GM12878 (cell line): Measurements from ENCODE around the gene CSMD2. TPM values are rescaled to one million over a fixed set of nuclear protein-coding genes. Genes with fewer than 3 reads are reported as not detected.

Experiments used
- ATAC-seq: fragments of 200-7000 bp; cut with Tn5 transposase; 3 replicates; pipeline ENCODE4 v1.9.1; 2020; ENCODE audit warnings: mild to moderate bottlenecking, moderate library complexity
- BruUV-seq: library from RNA; stranded (reverse); fragments of 400-500 nt; replicated peaks from 2 replicates; lab custom pipeline; 2021; lab: Mats Ljungman, UMichigan
- CTCF ChIA-PET: fragments of 300-600 bp; sonication (Branson Sonifier 250); formaldehyde crosslinking; extraction: SDS; loops from one replicate; lab custom pipeline; 2021; ENCODE audit warnings: inconsistent platforms; lab: Yijun Ruan, JAX
- POLR2A ChIA-PET: fragments of 350-600 bp; formaldehyde crosslinking; extraction: SDS; loops from one replicate; lab custom pipeline; 2021; ENCODE audit warnings: inconsistent platforms; lab: Charles Lee
- RAD21 ChIA-PET: fragments of 300-600 bp; sonication (Branson Sonifier 250); formaldehyde crosslinking; loops from one replicate; lab custom pipeline; 2023; ENCODE audit warnings: antibody characterized with exemption; ENCODE audit not compliant: unreplicated experiment; lab: Charles Lee
- SMC1A ChIA-PET: fragments of 300-600 bp; sonication (Branson Sonifier 250); formaldehyde crosslinking; loops from one replicate; lab custom pipeline; 2023; ENCODE audit not compliant: unreplicated experiment, uncharacterized antibody; lab: Charles Lee
- DNase-seq: peaks from one replicate; pipeline ENCODE4 v3.0.0-alpha.2; 2011; ENCODE audit warnings: low read depth, low spot score
- FAIRE-seq: peaks from 3 replicates; lab custom pipeline; 2011; peaks lifted over from hg19 to GRCh38; lab: Jason Lieb, UNC
- H2AFZ ChIP-seq: 2 replicates; pipeline ENCODE4 v1.6.0; 2011; ENCODE audit warnings: low read depth, low read length, control low read depth; ENCODE audit not compliant: control insufficient read depth
- H3K27ac ChIP-seq: 2 replicates; pipeline ENCODE4 v1.5.1; 2011; ENCODE audit warnings: control low read depth; ENCODE audit not compliant: control insufficient read depth, insufficient read depth
- H3K27me3 ChIP-seq, 2 experiments: replicated peaks in 1 of 2; 2 replicates each; pipeline versions ENCODE4 v1.6.0 to v1.6.1; 2011; ENCODE audit warnings: low read length in 1 of 2; ENCODE audit not compliant: control insufficient read depth in 2 of 2, insufficient read depth in 2 of 2
- H3K36me3 ChIP-seq, 2 experiments: 2 replicates each; pipeline ENCODE4 v1.5.1; 2011; ENCODE audit warnings: low read length in 1 of 2; ENCODE audit not compliant: control insufficient read depth in 2 of 2, insufficient read depth in 2 of 2
- H3K4me1 ChIP-seq: 2 replicates; pipeline ENCODE4 v1.6.1; 2011; ENCODE audit warnings: mild to moderate bottlenecking, low read length, moderate library complexity, mixed read lengths; ENCODE audit not compliant: control insufficient read depth, insufficient read depth
- H3K4me2 ChIP-seq: 2 replicates; pipeline ENCODE4 v1.6.0; 2011; ENCODE audit warnings: control low read depth; ENCODE audit not compliant: control insufficient read depth, insufficient read depth
- H3K4me3 ChIP-seq: fragments of 200-600 bp; sonication (generic); 2 replicates; pipeline ENCODE4 v1.5.1; 2016
- H3K79me2 ChIP-seq: 2 replicates; pipeline ENCODE4 v1.6.0; 2011; ENCODE audit warnings: low read length; ENCODE audit not compliant: control insufficient read depth, insufficient read depth
- H3K9ac ChIP-seq: 2 replicates; pipeline ENCODE4 v1.8.0; 2011; ENCODE audit warnings: low read length, control low read depth, mixed read lengths; ENCODE audit not compliant: control insufficient read depth, insufficient read depth
- H3K9me3 ChIP-seq: replicated peaks from 3 replicates; pipeline ENCODE4 v1.5.1; 2011; ENCODE audit warnings: mild to moderate bottlenecking, low read length; ENCODE audit not compliant: control insufficient read depth, insufficient read depth
- H4K20me1 ChIP-seq: 2 replicates; pipeline ENCODE4 v1.6.0; 2011; ENCODE audit not compliant: control insufficient read depth, insufficient read depth
- EED ChIP-seq: sonication (generic); IDR thresholded peaks from 2 replicates; pipeline ENCODE4 v1.6.1; 2016; ENCODE audit warnings: antibody characterized with exemption, low read depth
- EZH2 ChIP-seq: IDR thresholded peaks from 2 replicates; pipeline ENCODE4 v1.6.1; 2012; ENCODE audit warnings: low read depth, mild to moderate bottlenecking, control low read depth, inconsistent platforms, low read length, borderline replicate concordance; ENCODE audit not compliant: control insufficient read depth
- KDM1A ChIP-seq: fragments of 200-600 bp; sonication (generic); IDR thresholded peaks from 2 replicates; pipeline ENCODE4 v1.6.1; 2016; ENCODE audit warnings: borderline replicate concordance
- MTA3 ChIP-seq: IDR thresholded peaks from 2 replicates; pipeline ENCODE4 v1.6.1; 2012; ENCODE audit warnings: low read length, inconsistent platforms, borderline replicate concordance
- NBN ChIP-seq: fragments of 450-650 bp; IDR thresholded peaks from 2 replicates; pipeline ENCODE4 v1.6.1; 2016
- NFIC ChIP-seq: IDR thresholded peaks from 2 replicates; pipeline ENCODE4 v1.6.1; 2012; ENCODE audit warnings: low read depth, mild to moderate bottlenecking, inconsistent platforms, low read length, moderate library complexity
- NRF1 ChIP-seq: conservative IDR thresholded peaks from 2 replicates; pipeline ENCODE4 v1.6.1; 2011; ENCODE audit warnings: mild to moderate bottlenecking, low read depth, low read length, improper control_type of control experiment
- SREBF2 ChIP-seq: IDR thresholded peaks from 2 replicates; pipeline ENCODE4 v1.6.1; 2012; ENCODE audit warnings: mild to moderate bottlenecking, low read length
- SUPT20H ChIP-seq: IDR thresholded peaks from 2 replicates; pipeline ENCODE4 v1.6.1; 2011; ENCODE audit warnings: low read depth, mild to moderate bottlenecking, low read length, moderate library complexity, borderline replicate concordance; ENCODE audit not compliant: control insufficient read depth
- TAF1 ChIP-seq: IDR thresholded peaks from 2 replicates; pipeline ENCODE4 v1.6.1; 2011; ENCODE audit warnings: mild to moderate bottlenecking, low read depth, low read length, borderline replicate concordance
- WRNIP1 ChIP-seq: IDR thresholded peaks from 2 replicates; pipeline ENCODE4 v1.6.1; 2011; ENCODE audit warnings: low read depth, low read length, improper control_type of control experiment, borderline replicate concordance
- WGBS: methylation state at CpG from one replicate; pipeline ENCODE4 v1.1.6; 2016; ENCODE audit warnings: low lambda C conversion rate; ENCODE audit not compliant: insufficient replicate concordance, insufficient coverage; ENCODE audit errors: missing lambda C conversion rate; 5-methylcytosine and 5-hydroxymethylcytosine counted together
- in situ Hi-C: fragments of 300-500 bp; cut with MboI; formaldehyde crosslinking; loops from 9 replicates; pipeline ENCODE4 v1.14.3; 2018; ENCODE audit warnings: mixed read lengths
- intact Hi-C: fragments of 100-400 bp; cut with micrococcal nuclease; formaldehyde crosslinking; loops from one replicate; pipeline ENCODE4 v1.14.2; 2022; ENCODE audit not compliant: unreplicated experiment
- polyA plus RNA-seq, 11 experiments: library from polyadenylated mRNA; depleted of rRNA in 4 of 11; unstranded in 6 of 11; stranded (reverse) in 5 of 11; fragments of >200 nt; fragmentation: Nextera tagmentation in 4 of 11; fragmentation: Illumina TruSeq in 1 of 11; extraction: Ambion mirVana in 4 of 11; extraction: Trizol in 1 of 11; gene quantifications; 1 replicate in 1 of 11; 2 replicates in 10 of 11; pipeline versions ENCODE4 v1.2.1 to v1.2.3, GENCODE V29; 2011 to 2016; ENCODE audit warnings: inconsistent platforms in 2 of 11, missing spikeins in 2 of 11, low read depth in 1 of 11
- total RNA-seq, 4 experiments: library from RNA; depleted of rRNA in 3 of 4; stranded (reverse); fragments of >200 nt in 3 of 4; fragmentation: Illumina TruSeq in 1 of 4; extraction: Trizol in 1 of 4; gene quantifications; 2 replicates each; pipeline versions ENCODE4 v1.2.1 to v1.2.3, GENCODE V29; 2013 to 2021
- TF ChIP-seq, protein P1 (sequence below): fragments of 450-650 bp; formaldehyde crosslinking; IDR thresholded peaks from 2 replicates; pipeline ENCODE4 v1.4.0; 2020; ENCODE audit warnings: mild to moderate bottlenecking, moderate library complexity
- TF ChIP-seq, protein P2 (sequence below): IDR thresholded peaks from 2 replicates; pipeline ENCODE4 v1.6.1; 2011; ENCODE audit warnings: borderline replicate concordance, low read depth, mild to moderate bottlenecking, moderate library complexity, mixed read lengths, low read length; ENCODE audit not compliant: insufficient read depth; ENCODE audit errors: extremely low read length

The CSMD2 gene
- total and polyA plus RNA-seq, 10 of the 15 experiments (the other 5 are each of a cell fraction or from before 2014, with no cell fraction given) = under 0.01 TPM; not detected in 9

GRCh38 chr1:33930346-33931110, 234.5 kb downstream of the CSMD2 start:
- H3K4me2 ChIP-seq = no peak overlapping the region
- H2AFZ ChIP-seq = no peak overlapping the region
- FAIRE-seq = no peak
- TF ChIP-seq SUPT20H (no peak), WRNIP1 (no peak), NBN (no peak), TAF1 (no peak), EZH2 (no peak), SREBF2 (no peak), MTA3 (no peak), KDM1A (no peak), NFIC (no peak), EED (no peak), NRF1 (no peak)
- TF ChIP-seq, protein P1, sequence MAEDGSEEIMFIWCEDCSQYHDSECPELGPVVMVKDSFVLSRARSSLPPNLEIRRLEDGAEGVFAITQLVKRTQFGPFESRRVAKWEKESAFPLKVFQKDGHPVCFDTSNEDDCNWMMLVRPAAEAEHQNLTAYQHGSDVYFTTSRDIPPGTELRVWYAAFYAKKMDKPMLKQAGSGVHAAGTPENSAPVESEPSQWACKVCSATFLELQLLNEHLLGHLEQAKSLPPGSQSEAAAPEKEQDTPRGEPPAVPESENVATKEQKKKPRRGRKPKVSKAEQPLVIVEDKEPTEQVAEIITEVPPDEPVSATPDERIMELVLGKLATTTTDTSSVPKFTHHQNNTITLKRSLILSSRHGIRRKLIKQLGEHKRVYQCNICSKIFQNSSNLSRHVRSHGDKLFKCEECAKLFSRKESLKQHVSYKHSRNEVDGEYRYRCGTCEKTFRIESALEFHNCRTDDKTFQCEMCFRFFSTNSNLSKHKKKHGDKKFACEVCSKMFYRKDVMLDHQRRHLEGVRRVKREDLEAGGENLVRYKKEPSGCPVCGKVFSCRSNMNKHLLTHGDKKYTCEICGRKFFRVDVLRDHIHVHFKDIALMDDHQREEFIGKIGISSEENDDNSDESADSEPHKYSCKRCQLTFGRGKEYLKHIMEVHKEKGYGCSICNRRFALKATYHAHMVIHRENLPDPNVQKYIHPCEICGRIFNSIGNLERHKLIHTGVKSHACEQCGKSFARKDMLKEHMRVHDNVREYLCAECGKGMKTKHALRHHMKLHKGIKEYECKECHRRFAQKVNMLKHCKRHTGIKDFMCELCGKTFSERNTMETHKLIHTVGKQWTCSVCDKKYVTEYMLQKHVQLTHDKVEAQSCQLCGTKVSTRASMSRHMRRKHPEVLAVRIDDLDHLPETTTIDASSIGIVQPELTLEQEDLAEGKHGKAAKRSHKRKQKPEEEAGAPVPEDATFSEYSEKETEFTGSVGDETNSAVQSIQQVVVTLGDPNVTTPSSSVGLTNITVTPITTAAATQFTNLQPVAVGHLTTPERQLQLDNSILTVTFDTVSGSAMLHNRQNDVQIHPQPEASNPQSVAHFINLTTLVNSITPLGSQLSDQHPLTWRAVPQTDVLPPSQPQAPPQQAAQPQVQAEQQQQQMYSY (CRISPR knock-in tag) = no peak
- TF ChIP-seq, protein P2, sequence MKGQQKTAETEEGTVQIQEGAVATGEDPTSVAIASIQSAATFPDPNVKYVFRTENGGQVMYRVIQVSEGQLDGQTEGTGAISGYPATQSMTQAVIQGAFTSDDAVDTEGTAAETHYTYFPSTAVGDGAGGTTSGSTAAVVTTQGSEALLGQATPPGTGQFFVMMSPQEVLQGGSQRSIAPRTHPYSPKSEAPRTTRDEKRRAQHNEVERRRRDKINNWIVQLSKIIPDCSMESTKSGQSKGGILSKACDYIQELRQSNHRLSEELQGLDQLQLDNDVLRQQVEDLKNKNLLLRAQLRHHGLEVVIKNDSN = no peak
- BruUV-seq = no TSS peak
- CTCF ChIA-PET = no interaction called here
- H3K4me3 ChIP-seq = no peak overlapping the region
- DNase-seq = no peak
- H3K27ac ChIP-seq = no peak overlapping the region
- H3K4me1 ChIP-seq = no peaks in the 10 kb centered on the region
- H3K27me3 ChIP-seq = no peaks in the 10 kb centered on the region; a peak in 1 of 4 replicates
- POLR2A ChIA-PET = no interaction called here
- no peaks in the 10 kb centered on the region for H4K20me1 ChIP-seq
- SMC1A ChIA-PET = no interaction called here
- no peaks in the 10 kb centered on the region for H3K36me3 ChIP-seq
- H3K9ac ChIP-seq = no peak overlapping the region
- RAD21 ChIA-PET = interaction anchor here (0.9 kb wide), 1 partner anchor 9 kb away, joined by 4 read pairs; no protein-coding TSS in a partner anchor
- H3K79me2 ChIP-seq = no peaks in the 10 kb centered on the region
- 27% methylated on average over 11 of the region's 11 CpGs for WGBS
- in situ Hi-C loops (no loop called here), intact Hi-C loops (no loop called here)
- no peaks in the 10 kb centered on the region for H3K9me3 ChIP-seq
- no peak for ATAC-seq
